HepG2 (cell line): ENCODE measurements around the gene FGF21.

Experiments
- CTCF ChIP-seq: sonication (generic); formaldehyde crosslinking; IDR thresholded peaks from 2 replicates; pipeline ENCODE4 v1.5.0; 2020; ENCODE audit warnings: mild to moderate bottlenecking, missing genetic modification reagents, moderate library complexity
- HDAC6 ChIP-seq: fragments of 200-600 bp; sonication (generic); IDR thresholded peaks from 2 replicates; pipeline ENCODE4 v1.7.0; 2017; ENCODE audit warnings: mild to moderate bottlenecking, antibody characterized with exemption, low read length, low read depth
- RARA ChIP-seq: IDR thresholded peaks from 2 replicates; pipeline ENCODE4 v1.6.1; 2016; ENCODE audit warnings: missing genetic modification reagents, missing compliant biosample characterization

- TF ChIP-seq HDAC6 (no peak), RARA (CRISPR knock-in tag) (no peak), CTCF (no peak)
These were observed 33.1 kb upstream of the FGF21 start for GRCh38 chr19:48722196-48722708.
